ENCODE data around the gene CRISPLD2.

- TF ChIP-seq ZBTB7A (IDR thresholded peaks at IDR 0.05; ENCODE audit: low read depth), result no peak
- no peak for TF ChIP-seq CREB1 (IDR thresholded peaks at IDR 0.05; ENCODE audit: low read depth)
- TF ChIP-seq EP300 (IDR thresholded peaks at IDR 0.05; ENCODE audit: borderline replicate concordance), result no peak
- TF ChIP-seq REST (IDR thresholded peaks at IDR 0.05; ENCODE audit: low read depth), result no peak
- TF ChIP-seq FOXM1 (IDR thresholded peaks at IDR 0.05; ENCODE audit: borderline replicate concordance, low read depth), result no peak
- no peak for TF ChIP-seq EGR1 (IDR thresholded peaks at IDR 0.05)
- no peak for TF ChIP-seq YY1 (IDR thresholded peaks at IDR 0.05; ENCODE audit: low read depth)
- no peak for TF ChIP-seq CEBPB (IDR thresholded peaks at IDR 0.05)
These were observed 4.1 kb downstream of the CRISPLD2 start for GRCh38 chr16:84823926-84824325.

Data from Ishikawa (cell line).